Fibroblast of villous mesenchyme (primary cell): Measurements from ENCODE around the gene GREM1. TPM values are rescaled to one million over a fixed set of nuclear protein-coding genes. Genes with fewer than 3 reads are reported as not detected.

Source experiments
- DNase-seq: peaks from one replicate; pipeline ENCODE4 v3.0.0-alpha.2; 2010; ENCODE audit warnings: low read depth
- H3K4me3 ChIP-seq: 2 replicates; pipeline ENCODE4 v1.5.1; 2011; ENCODE audit warnings: low read depth, mild to moderate bottlenecking, low read length
- CTCF ChIP-seq: IDR thresholded peaks from 2 replicates; pipeline ENCODE4 v1.5.1; 2012; ENCODE audit warnings: low read depth, mild to moderate bottlenecking, low read length; ENCODE audit not compliant: insufficient read depth
- total RNA-seq: library from RNA; depleted of rRNA; stranded (reverse); fragments of >200 nt; gene quantifications from 2 replicates; pipeline ENCODE4 v1.2.3, GENCODE V29; 2012

GREM1 gene
- total RNA-seq, 1 donor: 613 TPM

- no peak for DNase-seq
- no peak for TF ChIP-seq CTCF
- H3K4me3 ChIP-seq: no peak overlapping the region
Measured at GRCh38 chr15:32738666-32739065, 20.9 kb downstream of the GREM1 start.

GRCh38 chr15:32739522-32740063 lies 21.8 kb downstream of the GREM1 start:
- no peak overlapping the region for H3K4me3 ChIP-seq
- TF ChIP-seq CTCF: no peak
- no peak for DNase-seq

- DNase-seq: no peak
- no peak overlapping the region for H3K4me3 ChIP-seq
- no peak for TF ChIP-seq CTCF
Measured at GRCh38 chr15:32743411-32744140, 25.8 kb downstream of the GREM1 start.

- no peak for TF ChIP-seq CTCF
- DNase-seq: no peak
Measured at GRCh38 chr15:32746116-32746857, 28.5 kb downstream of the GREM1 start.

GRCh38 chr15:32747921-32748342 lies 30.1 kb downstream of the GREM1 start:
- DNase-seq: no peak
- no peak for TF ChIP-seq CTCF
- H3K4me3 ChIP-seq: no peak overlapping the region

More at GRCh38 chr15:32746116-32746857, 28.5 kb downstream of the GREM1 start:
- no peak overlapping the region for H3K4me3 ChIP-seq

GRCh38 chr15:32750979-32751378 lies 33.2 kb downstream of the GREM1 start:
- DNase-seq: no peak
- no peak for TF ChIP-seq CTCF
- no peak overlapping the region for H3K4me3 ChIP-seq
